ENCODE results near the gene GEMIN2.

GRCh38 chr14:39169541-39169900 lies 55.4 kb downstream of the GEMIN2 start:
- TF ChIP-seq CTCF (IDR thresholded peaks at IDR 0.05) (no peak), POLR2A (IDR thresholded peaks at IDR 0.05) (no peak)

Measured in lower leg skin (tissue), 3 donors.